ENCODE measurements around the gene SIPA1L3. TPM values are rescaled to one million over a fixed set of nuclear protein-coding genes. Genes with fewer than 3 reads are reported as not detected.

SIPA1L3 gene
- total and polyA plus RNA-seq, 10 of the 15 experiments (the other 5 are each of a cell fraction or from before 2014, with no cell fraction given): 0.24 to 66.2 (median 19.1) TPM

DNA sequence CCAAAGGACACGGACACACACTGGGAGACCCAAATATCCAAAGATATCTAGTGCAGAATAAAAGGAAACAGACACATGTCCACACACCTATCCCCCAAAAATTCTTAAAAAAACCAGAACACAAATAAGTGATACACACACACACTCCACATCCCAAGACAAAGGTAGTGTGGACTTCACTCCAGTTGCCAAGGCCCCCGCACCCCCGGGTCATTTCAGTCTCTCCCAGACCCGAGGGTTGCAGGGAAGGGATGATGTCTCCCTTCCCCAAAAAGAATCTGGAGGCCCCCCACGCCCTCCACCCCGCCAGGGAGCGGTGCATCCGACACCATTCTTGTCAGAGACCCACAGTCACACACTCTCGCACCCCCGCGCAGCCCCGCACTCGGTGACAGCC, 316.6 kb downstream of the SIPA1L3 start:
- Histone ChIP-seq H3K9me3 (replicated peaks; ENCODE audit: control insufficient read depth, insufficient read depth, low read length) (no peaks in the 10 kb centered on the region), H3K27me3 (replicated peaks in 1 of 2; ENCODE audit: control insufficient read depth in 2 of 2, insufficient read depth in 2 of 2, low read length in 1 of 2) (peaks cover 4 to 7% of the 10 kb centered on the region in 2 experiments; a peak in 3 of 4 replicates), H3K4me3 (peak overlapping the region; percentile 89), H2AFZ (ENCODE audit: control insufficient read depth, low read depth, low read length) (peak overlapping the region; percentile 59), H3K27ac (ENCODE audit: control insufficient read depth, insufficient read depth) (no peak overlapping the region), H4K20me1 (ENCODE audit: control insufficient read depth, insufficient read depth) (no peaks in the 10 kb centered on the region), H3K4me2 (ENCODE audit: control insufficient read depth, insufficient read depth) (peak overlapping the region; percentile 72), H3K36me3 (ENCODE audit: control insufficient read depth in 2 of 2, insufficient read depth in 2 of 2, low read length in 1 of 2) (no peaks in the 10 kb centered on the region), H3K9ac (ENCODE audit: control insufficient read depth, insufficient read depth, low read length) (peak overlapping the region; percentile 50; the same call in 1 of the 2 replicates), H3K79me2 (ENCODE audit: control insufficient read depth, insufficient read depth, low read length) (no peaks in the 10 kb centered on the region), H3K4me1 (ENCODE audit: control insufficient read depth, insufficient read depth, low read length) (0 out of 2 replicates have a peak, but pooled peaks cover 4% of the 10 kb centered on the region)
- TF ChIP-seq TCF7 (IDR thresholded peaks at IDR 0.05; ENCODE audit: borderline replicate concordance) (no peak), MTA2 (IDR thresholded peaks at IDR 0.05; ENCODE audit: low read depth) (no peak)
- WGBS (ENCODE audit: insufficient coverage, insufficient replicate concordance, low lambda C conversion rate, missing lambda C conversion rate): 5% methylated on average over 12 of the region's 13 CpGs
- POLR2A ChIA-PET: no interaction called here
- RAD21 ChIA-PET (ENCODE audit: unreplicated experiment): no interaction called here
- SMC1A ChIA-PET (ENCODE audit: uncharacterized antibody, unreplicated experiment): no interaction called here
- intact Hi-C loops (cut with micrococcal nuclease; ENCODE audit: unreplicated experiment) (no loop called here), in situ Hi-C loops (cut with MboI) (no loop called here)
- CTCF ChIA-PET: no interaction called here
- ATAC-seq (no peak), FAIRE-seq (peak; percentile 18), DNase-seq (ENCODE audit: low read depth, low spot score) (no peak)
- no TSS peak for BruUV-seq (replicated peaks)

DNA sequence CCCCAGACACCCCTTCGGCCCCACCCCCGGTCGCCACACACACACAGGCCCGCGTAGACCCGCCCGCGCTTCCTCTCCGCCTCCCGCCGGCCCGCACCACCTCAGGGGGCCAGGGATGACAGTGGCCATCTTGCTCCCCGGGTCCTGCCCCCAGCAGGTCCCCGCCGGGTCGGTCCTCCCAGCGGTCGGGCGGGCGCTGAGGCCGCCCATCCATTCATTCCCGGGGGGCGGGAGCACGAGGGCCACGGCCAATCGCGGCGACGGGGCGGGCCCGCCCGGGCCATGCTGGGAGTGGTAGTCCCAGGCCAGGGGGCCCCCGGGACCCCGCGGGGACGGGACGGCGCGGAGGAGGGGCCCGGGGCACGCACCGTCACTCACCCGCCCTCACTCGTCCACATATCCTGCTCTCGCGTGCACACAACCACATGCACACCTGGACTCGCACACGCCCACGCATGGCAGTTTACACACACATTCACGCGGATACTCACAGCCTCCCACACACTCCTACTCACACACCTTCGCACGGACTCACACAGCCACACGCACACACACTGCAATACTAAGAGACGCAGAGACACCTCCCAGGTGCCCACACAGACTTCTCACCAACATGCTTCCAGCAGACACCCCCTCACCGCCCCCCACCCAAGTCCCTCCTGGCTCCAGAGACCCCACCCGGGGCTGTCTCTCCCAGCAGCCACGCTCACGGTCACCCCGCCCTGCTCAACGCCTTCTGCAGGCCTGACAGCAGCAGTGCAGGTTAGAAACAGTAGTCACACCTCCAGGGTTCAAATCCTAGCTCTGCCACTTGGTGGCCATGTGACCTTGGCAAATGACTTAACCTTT, 317.2 kb downstream of the SIPA1L3 start, which contains the start of gene DPF1:
TSS of gene DPF1 (minus strand) at position 209 of the 849 bp plus-strand sequence. CDS start at position 129, 80 bp downstream.
- 4% methylated on average over 44 of the region's 61 CpGs for WGBS (ENCODE audit: insufficient coverage, insufficient replicate concordance, low lambda C conversion rate, missing lambda C conversion rate)
- Histone ChIP-seq H3K4me1 (ENCODE audit: control insufficient read depth, insufficient read depth, low read length) (0 out of 2 replicates have a peak, but pooled peaks cover 4% of the 10 kb centered on the region), H4K20me1 (ENCODE audit: control insufficient read depth, insufficient read depth) (no peaks in the 10 kb centered on the region), H3K36me3 (ENCODE audit: control insufficient read depth in 2 of 2, insufficient read depth in 2 of 2, low read length in 1 of 2) (no peaks in the 10 kb centered on the region), H3K9me3 (replicated peaks; ENCODE audit: control insufficient read depth, insufficient read depth, low read length) (no peaks in the 10 kb centered on the region), H3K4me2 (ENCODE audit: control insufficient read depth, insufficient read depth) (peak within 1 kb of the TSS; percentile 72), H3K4me3 (peak within 1 kb of the TSS; percentile 89), H2AFZ (ENCODE audit: control insufficient read depth, low read depth, low read length) (peak within 1 kb of the TSS; percentile 77), H3K27ac (ENCODE audit: control insufficient read depth, insufficient read depth) (no peak within 1 kb of the TSS), H3K27me3 (replicated peaks in 1 of 2; ENCODE audit: control insufficient read depth in 2 of 2, insufficient read depth in 2 of 2, low read length in 1 of 2) (peaks cover 8% of the 10 kb centered on the region in 2 experiments; a peak in 3 of 4 replicates), H3K79me2 (ENCODE audit: control insufficient read depth, insufficient read depth, low read length) (no peaks in the 10 kb centered on the region), H3K9ac (ENCODE audit: control insufficient read depth, insufficient read depth, low read length) (peak within 1 kb of the TSS; percentile 50; the same call in 1 of the 2 replicates)
- RAD21 ChIA-PET (ENCODE audit: unreplicated experiment): interaction anchor here (0.7 to 1.0 kb wide), 3 partner anchors 113 to 175 kb away, joined by 3 read pairs; partner anchors contain the start of gene PSMD8
- in situ Hi-C loops (cut with MboI) (no loop called here), intact Hi-C loops (cut with micrococcal nuclease; ENCODE audit: unreplicated experiment) (no loop called here)
- SMC1A ChIA-PET (ENCODE audit: uncharacterized antibody, unreplicated experiment): interaction anchor here (2.5 kb wide), 1 partner anchor 322 kb away, joined by 16 read pairs; no protein-coding TSS in a partner anchor
- DNase-seq (ENCODE audit: low read depth, low spot score) (peak; percentile 17), ATAC-seq (peak; percentile 94), FAIRE-seq (peak; percentile 96)
- no TSS peak for BruUV-seq (replicated peaks)
- CTCF ChIA-PET: interaction anchor here (1.0 to 4.1 kb wide), 5 partner anchors 10 to 322 kb away, joined by 3 to 80 read pairs (median 7); partner anchors contain the start of genes CATSPERG, PSMD8, SIPA1L3 and WDR87
- POLR2A ChIA-PET: no interaction called here
- TF ChIP-seq IKZF2 (IDR thresholded peaks at IDR 0.05): no peak; a peak in 1 of 4 replicates
- TF ChIP-seq NFXL1 (IDR thresholded peaks at IDR 0.05; ENCODE audit: borderline replicate concordance): no peak
- TF ChIP-seq NFYB (IDR thresholded peaks at IDR 0.05; ENCODE audit: insufficient read depth, low read depth, low read length): peak; percentile 82; the same call in 1 of the 2 replicates
- TF ChIP-seq, protein P1, sequence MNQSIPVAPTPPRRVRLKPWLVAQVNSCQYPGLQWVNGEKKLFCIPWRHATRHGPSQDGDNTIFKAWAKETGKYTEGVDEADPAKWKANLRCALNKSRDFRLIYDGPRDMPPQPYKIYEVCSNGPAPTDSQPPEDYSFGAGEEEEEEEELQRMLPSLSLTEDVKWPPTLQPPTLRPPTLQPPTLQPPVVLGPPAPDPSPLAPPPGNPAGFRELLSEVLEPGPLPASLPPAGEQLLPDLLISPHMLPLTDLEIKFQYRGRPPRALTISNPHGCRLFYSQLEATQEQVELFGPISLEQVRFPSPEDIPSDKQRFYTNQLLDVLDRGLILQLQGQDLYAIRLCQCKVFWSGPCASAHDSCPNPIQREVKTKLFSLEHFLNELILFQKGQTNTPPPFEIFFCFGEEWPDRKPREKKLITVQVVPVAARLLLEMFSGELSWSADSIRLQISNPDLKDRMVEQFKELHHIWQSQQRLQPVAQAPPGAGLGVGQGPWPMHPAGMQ (IDR thresholded peaks at IDR 0.05; ENCODE audit: borderline replicate concordance): no peak
- TF ChIP-seq HDGF (IDR thresholded peaks at IDR 0.05): peak; percentile 77; the same call in 1 of the 2 replicates
- TF ChIP-seq LARP7 (IDR thresholded peaks at IDR 0.05): peak; percentile 79
- no peak for TF ChIP-seq KAT2A (conservative IDR thresholded peaks at IDR 0.05; ENCODE audit: control insufficient read depth, low read depth, low read length)
- TF ChIP-seq FOXM1 (IDR thresholded peaks at IDR 0.05; ENCODE audit: low read depth, low read length): no peak
- no peak for TF ChIP-seq RFX5 (IDR thresholded peaks at IDR 0.05; ENCODE audit: low read depth, low read length)
- TF ChIP-seq PAX5 (IDR thresholded peaks at IDR 0.05; ENCODE audit: borderline replicate concordance, low read depth, low read length): peak; percentile 47; the same call in 1 of the 2 replicates
- TF ChIP-seq PML (IDR thresholded peaks at IDR 0.05; ENCODE audit: low read length): no peak
- TF ChIP-seq ZNF207 (IDR thresholded peaks at IDR 0.05; ENCODE audit: borderline replicate concordance): no peak
- no peak; the same call in 1 of the 2 replicates for TF ChIP-seq FOXK2 (IDR thresholded peaks at IDR 0.05)
- TF ChIP-seq ATF7 (IDR thresholded peaks at IDR 0.05; ENCODE audit: low read depth): peak; percentile 80; the same call in 1 of the 2 replicates
- peak; percentile 66 for TF ChIP-seq BACH1 (IDR thresholded peaks at IDR 0.05; ENCODE audit: borderline replicate concordance)

Measured in GM12878 (cell line).